Activated gamma-delta T cell (primary cell): Measurements from ENCODE around the gene ZFP91.

Experiments used
- DNase-seq: peaks from one replicate; lab custom pipeline; 2025; lab: John Stamatoyannopoulos, UW

The ZFP91 gene

DNA sequence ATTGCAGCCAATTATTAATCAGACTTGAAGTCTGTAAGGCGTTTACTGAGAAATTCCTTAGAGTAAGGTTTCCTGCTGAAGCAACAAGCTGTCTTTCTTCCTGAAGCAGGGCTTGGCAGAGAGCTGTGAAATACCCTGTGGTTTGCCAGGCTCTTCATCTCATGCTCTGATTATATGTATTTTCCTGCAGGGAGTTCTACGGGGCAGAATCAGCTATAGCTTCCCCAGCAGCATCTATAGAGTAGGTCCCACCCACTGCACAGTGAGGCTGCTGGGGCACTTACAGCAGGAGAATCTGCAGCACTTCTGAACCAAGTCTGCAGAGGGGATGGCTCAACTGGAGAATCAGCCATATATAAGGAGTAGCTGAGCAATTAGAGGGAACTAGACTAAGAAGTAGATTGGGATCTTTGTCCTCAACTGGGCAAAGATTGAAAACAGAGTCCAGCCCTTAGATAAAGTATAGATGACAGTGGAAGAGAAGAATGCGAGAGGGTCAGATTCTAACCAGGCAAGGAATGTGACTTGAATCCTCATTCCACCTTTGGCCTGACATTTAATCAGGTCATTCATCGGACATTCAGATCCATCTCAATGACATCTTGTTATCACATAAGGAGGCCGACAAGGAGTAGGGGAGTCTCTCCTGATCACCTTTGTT lies 81.2 kb downstream of the ZFP91 start:
- DNase-seq, result no peak
